SW 1271 (cell line): Measurements from ENCODE around the gene AGAP1.

Source experiments
- DNase-seq, 2 experiments: peaks; one replicate each; lab custom pipeline; 2025; lab: John Stamatoyannopoulos, UW

The AGAP1 gene

DNA sequence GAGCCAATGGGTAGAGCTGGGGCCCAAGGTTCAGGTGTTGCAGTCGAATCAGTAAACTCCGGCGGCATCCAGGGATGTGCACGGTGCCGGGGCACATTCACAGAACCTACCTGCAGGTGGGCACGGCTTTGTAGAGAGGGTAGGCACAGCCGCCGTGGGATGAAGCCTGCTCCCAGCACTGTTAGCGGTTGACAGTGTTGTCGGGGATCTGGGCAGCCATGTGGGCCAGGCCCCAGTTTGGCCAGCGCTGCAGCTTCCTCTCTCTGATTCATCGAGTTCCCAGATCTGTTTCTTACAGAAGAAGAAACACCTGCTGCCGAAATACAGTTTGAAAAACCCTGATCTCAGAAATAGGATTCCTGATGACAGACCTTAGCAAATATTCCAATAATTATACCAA is 274.8 kb downstream of the AGAP1 start:
- no peak for DNase-seq

DNA sequence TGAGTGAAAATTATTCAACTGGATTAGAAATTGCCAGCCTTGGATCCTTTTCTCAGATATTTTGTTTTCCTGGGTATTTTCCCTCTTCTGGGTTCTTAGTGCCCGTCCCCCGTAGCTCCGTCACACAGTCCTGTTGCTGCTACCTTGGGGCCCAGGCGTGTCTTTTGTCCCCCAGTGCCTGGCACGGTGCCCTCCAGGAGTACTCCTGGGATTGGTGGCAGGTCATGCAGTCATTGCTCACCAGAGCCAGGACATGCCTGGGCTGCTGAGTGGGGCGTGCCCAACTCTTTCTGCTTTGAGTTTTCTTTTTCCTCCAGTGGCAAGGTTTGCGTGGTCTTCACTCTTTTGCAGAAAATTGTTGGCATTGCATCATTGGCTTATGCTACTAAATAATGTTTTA is 275.2 kb downstream of the AGAP1 start:
- no peak for DNase-seq

DNA sequence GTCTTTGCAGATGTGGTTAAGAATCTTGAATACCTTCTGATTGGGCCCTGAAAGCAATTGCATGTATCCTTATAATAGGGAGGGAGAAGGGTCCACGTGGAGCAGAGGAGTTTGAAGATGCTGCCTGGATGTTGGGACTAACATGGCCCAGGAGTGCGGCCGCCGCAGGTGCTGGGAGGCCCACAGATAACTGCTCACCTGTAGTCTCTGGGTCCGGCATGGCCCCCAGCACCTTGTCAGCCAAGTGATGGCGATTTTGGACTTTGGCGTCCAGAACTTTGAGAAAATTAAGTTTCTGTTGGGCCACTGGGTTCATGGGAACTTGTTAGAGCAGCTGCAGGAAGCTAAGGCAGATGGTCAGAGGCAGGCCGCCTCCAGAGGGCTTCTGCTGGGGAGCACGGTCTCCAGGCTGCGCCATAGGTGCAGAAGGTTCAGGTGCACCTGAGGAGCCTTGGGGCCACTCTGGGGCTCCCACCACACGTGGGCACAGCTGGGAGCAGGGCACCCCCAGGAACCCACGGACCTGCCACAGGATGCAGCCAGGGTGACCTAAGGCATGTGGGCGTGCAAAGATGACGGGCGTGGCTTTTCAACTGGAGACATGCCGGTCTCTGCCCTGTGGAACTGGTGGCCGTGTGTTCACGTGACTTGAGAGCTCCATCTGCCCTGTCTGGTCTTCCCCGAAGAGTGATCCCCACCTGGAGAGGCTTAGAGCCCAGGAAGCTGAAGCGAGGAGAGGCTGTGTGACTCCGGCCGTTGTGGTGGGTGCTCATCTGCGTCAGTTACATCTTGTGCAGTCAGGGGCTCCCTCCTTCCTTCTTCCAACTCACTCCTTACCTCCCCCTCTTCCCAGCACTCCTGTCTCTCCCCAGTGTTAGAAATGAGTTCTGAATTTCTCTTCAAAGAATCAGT is 277.3 kb downstream of the AGAP1 start:
- DNase-seq: no peak

- DNase-seq: no peak
Observed at GRCh38 chr2:235773188-235773928, 279.5 kb downstream of the AGAP1 start.

- DNase-seq: no peak
Observed at GRCh38 chr2:235774153-235774870, 280.5 kb downstream of the AGAP1 start.

DNA sequence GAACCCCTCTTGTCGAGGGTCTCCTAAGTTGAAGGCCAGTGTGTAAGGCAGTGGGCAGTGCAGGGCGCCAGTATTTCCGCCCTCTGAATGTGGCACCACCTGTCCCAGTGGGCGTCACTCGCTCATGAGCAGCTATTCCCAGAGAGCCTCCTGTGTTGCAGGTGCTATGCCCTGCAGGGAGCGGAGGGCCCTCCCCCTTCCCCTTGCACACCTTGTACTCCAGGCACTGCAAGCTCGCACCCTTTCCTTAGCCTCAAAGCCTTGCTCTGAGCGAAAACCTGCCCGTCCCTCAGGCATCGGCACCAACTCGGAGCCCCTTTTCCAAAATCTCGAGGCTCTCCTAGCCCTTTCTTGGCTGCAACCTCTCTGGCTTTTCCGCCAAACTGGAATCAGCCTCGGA is 282.7 kb downstream of the AGAP1 start:
- DNase-seq: no peak

- peak; percentile 9 to 56 for DNase-seq
Observed at GRCh38 chr2:235779444-235779896, 285.6 kb downstream of the AGAP1 start.

- DNase-seq: no peak
Observed at GRCh38 chr2:235780401-235780800, 286.6 kb downstream of the AGAP1 start.

GRCh38 chr2:235781775-235782174 is 287.9 kb downstream of the AGAP1 start:
- no peak for DNase-seq

DNA sequence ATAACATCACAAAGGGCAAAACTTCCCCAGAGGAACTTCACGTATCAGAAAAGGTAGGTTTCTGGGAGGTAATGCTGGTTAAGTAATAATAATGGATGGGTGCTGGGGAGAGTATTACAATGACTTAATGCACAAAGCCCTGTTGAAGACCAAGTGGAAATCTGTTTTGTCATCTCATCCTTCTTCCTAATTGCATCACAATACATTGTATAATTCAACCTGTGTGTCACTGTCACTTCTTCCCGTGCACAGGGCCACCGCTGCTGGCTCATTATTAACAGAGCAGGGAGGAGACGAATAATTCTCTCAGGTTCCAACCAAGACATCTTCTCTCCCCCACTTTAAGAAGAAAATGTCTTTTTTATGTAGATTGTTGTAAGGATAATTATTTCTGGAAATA is 290.9 kb downstream of the AGAP1 start:
- DNase-seq: no peak

GRCh38 chr2:235789552-235789951 is 295.7 kb downstream of the AGAP1 start:
- no peak for DNase-seq

DNA sequence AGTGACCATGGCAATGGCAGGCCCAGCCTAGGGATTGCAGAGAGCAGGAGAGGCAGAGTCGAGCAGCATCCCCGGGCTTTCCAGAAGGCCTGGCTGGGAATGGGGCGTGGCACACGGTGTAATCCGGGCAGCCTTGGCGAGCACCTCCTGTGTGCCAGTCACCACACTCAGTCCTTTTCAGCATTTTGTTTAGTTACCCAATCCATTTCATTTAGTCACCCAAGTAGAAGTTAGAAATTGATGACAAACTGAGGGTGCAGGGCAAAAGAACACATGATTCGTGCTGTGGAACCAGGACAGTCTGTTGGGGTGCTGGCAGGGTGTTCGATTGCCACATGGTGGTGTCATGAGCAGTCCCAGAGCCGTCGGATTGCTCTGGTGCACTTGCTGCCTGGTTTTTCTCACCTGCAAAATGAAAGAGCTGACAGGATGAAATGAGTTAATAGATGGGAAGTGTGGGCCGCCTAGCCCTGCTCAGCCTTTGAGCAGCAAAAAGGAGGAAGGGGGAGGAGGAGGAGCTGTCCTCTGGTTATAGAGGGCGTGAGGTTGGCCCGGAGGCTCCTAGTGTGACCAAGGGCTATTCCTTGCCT is 299.4 kb downstream of the AGAP1 start:
- DNase-seq: no peak

DNA sequence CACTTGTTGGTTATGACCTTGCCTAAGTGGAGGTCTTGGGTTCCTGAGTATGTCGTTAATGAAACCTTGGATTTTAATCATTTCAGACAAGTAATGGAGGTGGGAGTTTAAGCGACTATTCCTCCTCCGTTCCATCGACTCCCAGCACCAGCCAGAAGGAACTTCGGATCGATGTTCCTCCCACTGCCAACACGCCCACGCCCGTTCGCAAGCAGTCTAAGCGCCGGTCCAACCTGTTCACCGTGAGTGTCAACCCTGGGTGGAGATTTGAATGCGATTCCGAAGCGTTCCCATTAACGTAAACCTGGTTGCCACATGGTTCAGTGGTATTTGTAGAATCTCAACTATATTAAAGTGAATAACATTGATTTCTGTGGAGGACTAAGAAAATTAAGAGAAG is 305.4 kb downstream of the AGAP1 start:
- no peak for DNase-seq

- no peak for DNase-seq
Observed at GRCh38 chr2:235802542-235802941, 308.7 kb downstream of the AGAP1 start.

DNA sequence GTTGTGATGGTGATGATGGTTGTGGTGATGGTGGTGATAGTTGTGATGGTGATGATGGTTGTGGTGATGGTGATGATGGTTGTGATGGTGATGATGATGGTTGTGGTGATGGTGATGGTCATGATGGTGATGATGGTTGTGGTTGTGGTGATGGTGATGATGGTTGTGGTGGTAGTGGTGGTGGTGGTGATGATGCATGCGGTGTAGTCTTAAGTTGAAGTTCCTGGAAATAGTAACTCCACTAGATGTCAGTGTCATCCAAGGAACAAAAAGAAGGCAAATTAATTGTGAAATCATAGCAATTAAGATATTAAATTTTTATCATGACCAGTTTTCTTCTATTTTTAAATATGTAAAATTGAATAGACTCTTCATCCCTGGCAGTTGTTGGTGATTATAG is 309.2 kb downstream of the AGAP1 start:
- DNase-seq: no peak

- DNase-seq: no peak
Observed at GRCh38 chr2:235804676-235805075, 310.8 kb downstream of the AGAP1 start.

GRCh38 chr2:235806986-235807750 is 313.3 kb downstream of the AGAP1 start:
- DNase-seq: no peak

GRCh38 chr2:235808366-235808765 is 314.5 kb downstream of the AGAP1 start:
- no peak for DNase-seq

DNA sequence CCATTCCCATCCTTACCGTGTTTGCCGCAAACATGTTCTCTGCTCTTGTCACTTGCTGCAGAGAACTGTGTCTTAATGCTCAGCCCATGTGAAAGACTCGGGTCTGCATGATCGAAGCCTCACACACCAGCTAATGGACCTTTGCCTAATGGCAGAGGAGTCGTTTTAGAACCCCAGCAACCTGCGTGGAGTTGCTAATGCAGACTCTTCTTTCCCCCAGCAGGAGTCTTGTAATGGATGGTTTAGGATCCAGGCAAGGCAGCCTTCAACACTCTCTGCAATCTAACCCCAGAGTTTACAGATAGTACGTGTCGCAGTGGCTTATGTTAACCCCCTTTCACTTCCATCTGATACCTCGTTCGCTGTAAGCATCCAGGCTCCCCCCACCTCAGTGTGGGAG is 316.4 kb downstream of the AGAP1 start:
- DNase-seq: no peak

DNA sequence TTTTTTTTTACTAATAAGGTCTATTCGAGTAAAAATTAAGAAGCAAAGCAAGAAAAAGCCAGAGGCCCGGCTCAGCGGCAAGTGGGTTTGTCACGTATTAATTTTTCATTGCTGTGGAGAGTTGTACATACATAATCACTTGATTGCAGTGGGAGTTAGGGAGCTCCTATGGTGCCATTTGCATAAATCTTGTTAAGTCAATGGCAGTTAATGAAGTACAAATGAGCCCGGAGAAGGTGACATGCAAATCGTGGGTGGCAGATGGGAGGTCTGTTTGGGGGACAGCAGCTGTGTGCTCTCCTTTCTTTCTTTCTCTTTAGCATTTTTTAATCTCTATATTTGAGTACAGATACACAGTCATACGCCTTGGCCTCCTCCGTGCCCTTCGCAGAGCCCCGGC is 317.0 kb downstream of the AGAP1 start:
- no peak for DNase-seq

GRCh38 chr2:235811446-235812184 is 317.8 kb downstream of the AGAP1 start:
- no peak for DNase-seq
